AG04449 (cell line): ENCODE data around the gene KRTAP3-1.
"Not testable (repeated sequence)": the region's sequence is repeated elsewhere in the genome, so short reads cannot be mapped to it uniquely, and the experiment has no call there.

ENCODE experiments used
- CTCF ChIA-PET: fragments of 350-600 bp; formaldehyde crosslinking; extraction: SDS; loops from one replicate; lab custom pipeline; 2021; ENCODE audit warnings: antibody characterized with exemption; lab: Yijun Ruan, JAX
- POLR2A ChIA-PET: fragments of 400-600, 350-600 bp; formaldehyde crosslinking; extraction: SDS; loops from one replicate; lab custom pipeline; 2020; ENCODE audit warnings: antibody characterized with exemption, inconsistent platforms; lab: Yijun Ruan, JAX
- DNase-seq: peaks from one replicate; pipeline ENCODE4 v3.0.0-alpha.2; 2010; ENCODE audit warnings: low read depth, low spot score
- H3K4me3 ChIP-seq: 2 replicates; pipeline ENCODE4 v1.5.1; 2011; ENCODE audit warnings: low read depth, mild to moderate bottlenecking, control low read depth, low read length
- CTCF ChIP-seq: IDR thresholded peaks from one replicate; pipeline ENCODE4 v1.5.1; 2011; ENCODE audit warnings: mild to moderate bottlenecking, moderate library complexity, low read length, control low read depth, inconsistent platforms; ENCODE audit not compliant: insufficient read depth; ENCODE audit errors: missing control alignments

KRTAP3-1 gene

GRCh38 chr17:41008811-41009210 is at the start of gene KRTAP3-1:
Gene KRTAP3-1 (minus strand): TSS chr17:41009128. CDS start chr17:41009074, 54 bp downstream.
- DNase-seq, result no peak
- ChIA-PET POLR2A (no interaction called here), CTCF (interaction anchor here (1.2 kb wide), 1 partner anchor 9 kb away, joined by 5 read pairs; no protein-coding TSS in a partner anchor)
- no peak within 1 kb of the TSS for H3K4me3 ChIP-seq
- TF ChIP-seq CTCF, result no peak

GRCh38 chr17:41057547-41057946 is 48.6 kb upstream of the KRTAP3-1 start:
- H3K4me3 ChIP-seq, result no peak overlapping the region
- ChIA-PET POLR2A (interaction anchor here (1.0 kb wide), 1 partner anchor 9 kb away, joined by 3 read pairs; no protein-coding TSS in a partner anchor), CTCF (interaction anchor here (1.0 to 2.5 kb wide), 3 partner anchors 9 to 491 kb away, joined by 3 to 10 read pairs (median 5); no protein-coding TSS in a partner anchor)
- no peak for TF ChIP-seq CTCF
- no peak for DNase-seq

- H3K4me3 ChIP-seq, POLR2A ChIA-PET, DNase-seq: not testable (repeated sequence)
- CTCF ChIA-PET, result interaction anchor here (1.5 kb wide), 1 partner anchor 494 kb away, joined by 7 read pairs; no protein-coding TSS in a partner anchor
These were observed 46.2 kb upstream of the KRTAP3-1 start, which contains the start of gene KRTAP2-2 for GRCh38 chr17:41055130-41055529. Gene KRTAP2-2 (minus strand): TSS chr17:41055230. CDS start chr17:41055211, 19 bp downstream.

GRCh38 chr17:41054556-41054955 is 45.6 kb upstream of the KRTAP3-1 start:
- H3K4me3 ChIP-seq, CTCF ChIA-PET, POLR2A ChIA-PET, DNase-seq: not testable (repeated sequence)

GRCh38 chr17:41054025-41054424 is 45.1 kb upstream of the KRTAP3-1 start:
- no peak overlapping the region for H3K4me3 ChIP-seq
- no peak for DNase-seq
- TF ChIP-seq CTCF, result no peak
- ChIA-PET POLR2A (no interaction called here), CTCF (interaction anchor here (1.1 to 1.4 kb wide), 2 partner anchors 268 to 595 kb away, joined by 3 to 4 read pairs; no protein-coding TSS in a partner anchor)

- DNase-seq, result no peak
- no peak overlapping the region for H3K4me3 ChIP-seq
- ChIA-PET POLR2A (no interaction called here), CTCF (interaction anchor here (0.6 to 1.4 kb wide), 2 partner anchors 270 to 338 kb away, joined by 3 to 4 read pairs; no protein-coding TSS in a partner anchor)
- TF ChIP-seq CTCF, result no peak
These were observed 43.6 kb upstream of the KRTAP3-1 start for GRCh38 chr17:41052566-41052965.

- no peak for TF ChIP-seq CTCF
- ChIA-PET POLR2A (interaction anchor here (1.0 to 2.1 kb wide), 3 partner anchors 10 to 193 kb away, joined by 4 to 31 read pairs (median 4); partner anchors contain the start of gene KRTAP2-3), CTCF (interaction anchor here (1.0 to 1.9 kb wide), 3 partner anchors 9 to 614 kb away, joined by 3 to 10 read pairs (median 3); no protein-coding TSS in a partner anchor)
- no peak overlapping the region for H3K4me3 ChIP-seq
- no peak for DNase-seq
These were observed 40.2 kb upstream of the KRTAP3-1 start for GRCh38 chr17:41049110-41049509.
